GM12874 (cell line): ENCODE results near the gene SPOP.

ENCODE experiments used
- TF ChIP-seq, protein P1 (sequence below): IDR thresholded peaks from 2 replicates; pipeline ENCODE4 v1.5.1; 2011; ENCODE audit warnings: low read depth, mild to moderate bottlenecking, control low read depth, low read length, moderate library complexity; ENCODE audit not compliant: insufficient read depth

Gene SPOP

DNA sequence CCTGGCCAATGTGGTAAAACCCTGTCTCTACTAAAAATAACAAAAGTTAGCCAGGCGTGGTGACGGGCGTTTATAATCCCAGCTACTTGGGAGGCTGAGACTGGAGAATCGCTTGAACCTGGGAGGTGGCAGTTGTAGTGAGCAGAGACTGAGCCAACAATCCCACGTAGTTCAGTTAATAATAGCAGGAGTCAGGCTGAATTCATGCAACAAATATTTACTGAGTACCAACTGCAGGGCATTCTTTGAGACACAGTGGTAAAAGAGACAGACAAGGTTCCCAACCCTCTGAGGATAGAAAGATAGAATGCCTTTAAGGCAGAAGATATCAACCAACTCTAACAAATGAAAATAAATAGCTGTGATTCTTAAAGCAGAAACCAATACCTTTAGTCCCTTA lies 39.1 kb downstream of the SPOP start:
- TF ChIP-seq, protein P1, sequence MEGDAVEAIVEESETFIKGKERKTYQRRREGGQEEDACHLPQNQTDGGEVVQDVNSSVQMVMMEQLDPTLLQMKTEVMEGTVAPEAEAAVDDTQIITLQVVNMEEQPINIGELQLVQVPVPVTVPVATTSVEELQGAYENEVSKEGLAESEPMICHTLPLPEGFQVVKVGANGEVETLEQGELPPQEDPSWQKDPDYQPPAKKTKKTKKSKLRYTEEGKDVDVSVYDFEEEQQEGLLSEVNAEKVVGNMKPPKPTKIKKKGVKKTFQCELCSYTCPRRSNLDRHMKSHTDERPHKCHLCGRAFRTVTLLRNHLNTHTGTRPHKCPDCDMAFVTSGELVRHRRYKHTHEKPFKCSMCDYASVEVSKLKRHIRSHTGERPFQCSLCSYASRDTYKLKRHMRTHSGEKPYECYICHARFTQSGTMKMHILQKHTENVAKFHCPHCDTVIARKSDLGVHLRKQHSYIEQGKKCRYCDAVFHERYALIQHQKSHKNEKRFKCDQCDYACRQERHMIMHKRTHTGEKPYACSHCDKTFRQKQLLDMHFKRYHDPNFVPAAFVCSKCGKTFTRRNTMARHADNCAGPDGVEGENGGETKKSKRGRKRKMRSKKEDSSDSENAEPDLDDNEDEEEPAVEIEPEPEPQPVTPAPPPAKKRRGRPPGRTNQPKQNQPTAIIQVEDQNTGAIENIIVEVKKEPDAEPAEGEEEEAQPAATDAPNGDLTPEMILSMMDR: no peak

GRCh38 chr17:49637739-49638138 lies 40.2 kb downstream of the SPOP start:
- TF ChIP-seq, protein P1: no peak

DNA sequence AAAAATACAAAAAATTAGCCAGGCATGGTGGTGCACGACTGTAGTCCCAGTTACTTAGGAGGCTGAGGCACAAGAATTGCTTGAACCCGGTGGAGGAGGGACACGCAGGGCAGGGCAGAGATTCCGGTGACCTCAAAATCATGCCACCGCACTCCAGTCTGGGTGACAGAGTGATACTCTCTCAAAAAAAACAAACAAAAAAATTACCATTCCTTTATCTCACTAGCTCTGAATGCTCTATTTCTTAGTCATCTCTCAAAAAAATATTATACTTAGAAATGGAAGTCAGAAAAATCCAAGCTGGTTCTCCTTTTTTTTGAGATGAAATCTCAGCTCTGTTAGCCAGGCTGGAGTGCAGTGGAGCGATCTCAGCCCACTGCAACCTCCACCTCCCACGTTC lies 40.8 kb downstream of the SPOP start:
- TF ChIP-seq, protein P1: no peak

DNA sequence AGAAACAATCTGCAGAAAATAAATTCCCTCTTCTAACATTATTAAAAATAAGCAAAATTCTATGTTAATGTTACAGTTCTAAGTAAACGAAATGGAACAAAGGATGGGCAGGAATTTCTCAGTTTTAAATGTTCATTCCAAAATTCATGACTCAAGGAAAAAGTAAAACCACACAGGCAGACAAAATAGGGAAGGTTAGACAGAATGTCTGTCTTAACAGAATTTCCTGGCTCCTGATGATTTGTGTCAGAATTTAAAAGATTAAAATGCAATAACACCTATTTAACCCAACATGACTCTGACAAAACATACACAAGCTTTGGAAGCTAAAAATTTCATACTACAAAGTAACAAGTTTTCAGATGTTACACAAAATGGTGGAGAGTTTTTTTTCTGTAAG lies 42.8 kb downstream of the SPOP start:
- TF ChIP-seq, protein P1: no peak

DNA sequence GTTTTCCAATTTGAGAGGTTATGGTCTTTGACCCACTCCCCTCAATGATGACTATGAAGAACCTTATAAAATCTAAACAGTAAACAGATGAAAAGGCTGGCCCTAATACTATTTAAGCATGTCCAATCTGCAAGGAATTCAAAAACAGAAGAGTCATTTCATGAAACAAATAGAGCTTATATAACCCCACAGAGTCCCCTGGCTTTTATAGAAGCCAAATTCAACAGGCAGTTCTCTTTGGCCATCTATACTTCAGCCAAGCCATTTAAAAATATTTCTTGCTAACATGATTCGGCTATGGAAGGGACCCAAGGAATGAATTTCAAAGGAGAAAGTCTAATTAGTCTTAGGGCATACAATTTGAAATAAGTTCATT lies 43.4 kb downstream of the SPOP start:
- TF ChIP-seq, protein P1: no peak

GRCh38 chr17:49633762-49634484 lies 44.0 kb downstream of the SPOP start:
- TF ChIP-seq, protein P1: no peak

DNA sequence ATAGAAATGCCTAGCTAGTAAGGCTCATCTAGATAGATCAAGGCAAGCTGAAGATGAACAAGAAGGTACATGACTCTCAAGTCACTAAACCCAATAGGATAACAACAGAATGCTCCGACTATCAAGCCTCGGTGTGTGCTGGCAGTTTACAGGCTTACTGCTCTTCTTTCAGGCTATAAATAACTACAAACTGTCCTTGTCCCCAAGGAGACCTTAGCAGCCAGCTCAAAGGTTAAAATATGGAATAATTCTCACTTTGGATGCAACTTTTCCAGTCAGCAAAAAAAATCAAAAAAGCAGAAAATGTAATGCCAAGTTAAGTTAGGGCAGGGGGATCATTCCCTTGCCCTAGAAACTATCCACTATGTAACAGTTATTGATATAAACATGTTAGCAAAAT lies 44.6 kb downstream of the SPOP start:
- TF ChIP-seq, protein P1: no peak

DNA sequence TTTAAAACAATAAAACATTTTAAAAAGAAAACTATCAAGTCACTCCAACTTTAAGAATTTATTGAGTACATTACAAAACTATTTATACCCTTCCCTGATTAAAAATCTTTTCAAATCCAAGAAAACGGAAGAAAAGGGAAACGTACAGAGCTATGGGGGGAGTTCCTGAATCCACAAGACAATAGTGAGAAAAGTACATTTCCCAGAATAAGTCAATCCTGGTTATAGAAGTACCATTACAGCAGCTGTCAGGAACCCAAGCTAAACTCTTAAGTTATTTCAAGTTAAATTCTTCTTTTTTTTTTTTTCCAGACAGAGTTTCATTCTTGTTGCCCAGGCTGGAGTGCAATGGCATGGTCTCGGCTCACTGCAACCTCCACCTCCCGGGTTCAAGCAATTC lies 45.7 kb downstream of the SPOP start:
- TF ChIP-seq, protein P1: no peak
